ENCODE data around the gene SNAP25. TPM values are rescaled to one million over a fixed set of nuclear protein-coding genes. Genes with fewer than 3 reads are reported as not detected.

Gene SNAP25
- total RNA-seq, 1 donor from 2014 or later, result 1.2 TPM

- intact Hi-C loops (cut with DNase I), result no loop called here
- no peak for DNase-seq (ENCODE audit: low spot score)
These were observed 9.5 kb upstream of the SNAP25 start for GRCh38 chr20:10209091-10209490.

- intact Hi-C loops (cut with DNase I), result no loop called here
- no peak for DNase-seq (ENCODE audit: low spot score)
These were observed 5.1 kb upstream of the SNAP25 start for GRCh38 chr20:10213526-10213925.

GRCh38 chr20:10216146-10216791 is 2.4 kb upstream of the SNAP25 start:
- intact Hi-C loops (cut with DNase I), result no loop called here
- no peak for DNase-seq (ENCODE audit: low spot score)

- no peak for DNase-seq (ENCODE audit: low spot score)
- intact Hi-C loops (cut with DNase I), result no loop called here
These were observed 764 bp upstream of the SNAP25 start for GRCh38 chr20:10217721-10218410.

- no peak for DNase-seq (ENCODE audit: low spot score)
- intact Hi-C loops (cut with DNase I), result no loop called here
These were observed 792 bp downstream of the SNAP25 start for GRCh38 chr20:10219452-10219791.

GRCh38 chr20:10219993-10220750 is 1.5 kb downstream of the SNAP25 start:
- intact Hi-C loops (cut with DNase I), result no loop called here
- DNase-seq (ENCODE audit: low spot score), result no peak

- intact Hi-C loops (cut with DNase I), result no loop called here
- no peak for DNase-seq (ENCODE audit: low spot score)
These were observed 2.4 kb downstream of the SNAP25 start for GRCh38 chr20:10221021-10221420.

GRCh38 chr20:10225439-10226060 is 6.9 kb downstream of the SNAP25 start:
- DNase-seq (ENCODE audit: low spot score), result no peak
- intact Hi-C loops (cut with DNase I), result no loop called here

- intact Hi-C loops (cut with DNase I), result no loop called here
- no peak for DNase-seq (ENCODE audit: low spot score)
These were observed 9.7 kb downstream of the SNAP25 start for GRCh38 chr20:10228330-10228729.

GRCh38 chr20:10231290-10231689 is 12.7 kb downstream of the SNAP25 start:
- intact Hi-C loops (cut with DNase I), result no loop called here

GRCh38 chr20:10236540-10237533 is 18.2 kb downstream of the SNAP25 start:
- no peak for DNase-seq (ENCODE audit: low spot score)
- intact Hi-C loops (cut with DNase I), result no loop called here

More at GRCh38 chr20:10231290-10231689, 12.7 kb downstream of the SNAP25 start:
- DNase-seq (ENCODE audit: low spot score), result no peak

- intact Hi-C loops (cut with DNase I), result no loop called here
- no peak for DNase-seq (ENCODE audit: low spot score)
These were observed 21.3 kb downstream of the SNAP25 start for GRCh38 chr20:10239954-10240353.

- DNase-seq (ENCODE audit: low spot score), result no peak
- intact Hi-C loops (cut with DNase I), result no loop called here
These were observed 22.0 kb downstream of the SNAP25 start for GRCh38 chr20:10240655-10241054.

- intact Hi-C loops (cut with DNase I), result no loop called here
- DNase-seq (ENCODE audit: low spot score), result no peak
These were observed 23.5 kb downstream of the SNAP25 start for GRCh38 chr20:10242166-10242565.

- intact Hi-C loops (cut with DNase I), result no loop called here
- no peak for DNase-seq (ENCODE audit: low spot score)
These were observed 28.8 kb downstream of the SNAP25 start for GRCh38 chr20:10247440-10247839.

- intact Hi-C loops (cut with DNase I), result no loop called here
These were observed 30.6 kb downstream of the SNAP25 start for GRCh38 chr20:10249048-10249770.

GRCh38 chr20:10249822-10250221 is 31.2 kb downstream of the SNAP25 start:
- intact Hi-C loops (cut with DNase I), result no loop called here

More at GRCh38 chr20:10249048-10249770, 30.6 kb downstream of the SNAP25 start:
- no peak for DNase-seq (ENCODE audit: low spot score)

GRCh38 chr20:10250902-10251301 is 32.3 kb downstream of the SNAP25 start:
- intact Hi-C loops (cut with DNase I), result no loop called here
- DNase-seq (ENCODE audit: low spot score), result no peak

More at GRCh38 chr20:10249822-10250221, 31.2 kb downstream of the SNAP25 start:
- DNase-seq (ENCODE audit: low spot score), result no peak

Data from cardiac septum (tissue), 1 donor.